H9 (cell line): ENCODE data around the gene IL17F. TPM values are rescaled to one million over a fixed set of nuclear protein-coding genes. Genes with fewer than 3 reads are reported as not detected.

Source experiments
- DNase-seq: peaks from one replicate; pipeline ENCODE4 v3.0.0-alpha.2; 2017
- H2AFZ ChIP-seq: one replicate; pipeline ENCODE4 v1.6.1; 2013; ENCODE audit warnings: mild to moderate bottlenecking, low read length, control low read depth, moderate library complexity
- H2AK5ac ChIP-seq: 2 replicates; pipeline ENCODE4 v1.6.1; 2013; ENCODE audit warnings: low read length, control low read depth, mixed read lengths; ENCODE audit not compliant: insufficient read length
- H2BK120ac ChIP-seq: one replicate; pipeline ENCODE4 v1.6.1; 2013; ENCODE audit warnings: low read depth, mild to moderate bottlenecking, low read length, control low read depth, inconsistent platforms; ENCODE audit not compliant: poor library complexity, severe bottlenecking
- H2BK12ac ChIP-seq: 2 replicates; pipeline ENCODE4 v1.6.1; 2013; ENCODE audit warnings: low read length, control low read depth, mixed read lengths, low read depth; ENCODE audit not compliant: insufficient read length
- H2BK15ac ChIP-seq: 2 replicates; pipeline ENCODE4 v1.6.1; 2013; ENCODE audit warnings: low read depth, low read length, control low read depth
- H2BK20ac ChIP-seq: one replicate; pipeline ENCODE4 v1.6.1; 2013; ENCODE audit warnings: low read depth, mild to moderate bottlenecking, low read length, control low read depth, inconsistent platforms; ENCODE audit not compliant: poor library complexity, severe bottlenecking
- H2BK5ac ChIP-seq: 2 replicates; pipeline ENCODE4 v1.6.1; 2013; ENCODE audit warnings: low read length, control low read depth, mixed read lengths; ENCODE audit not compliant: insufficient read length
- H3K14ac ChIP-seq: 2 replicates; pipeline ENCODE4 v1.6.1; 2013; ENCODE audit warnings: low read length, control low read depth; ENCODE audit not compliant: insufficient read depth
- H3K18ac ChIP-seq: 2 replicates; pipeline ENCODE4 v1.6.1; 2013; ENCODE audit warnings: low read depth, mild to moderate bottlenecking, mixed read lengths, low read length, control low read depth; ENCODE audit not compliant: insufficient read length
- H3K23ac ChIP-seq: 2 replicates; pipeline ENCODE4 v1.6.1; 2013; ENCODE audit warnings: low read length, control low read depth, mixed read lengths, low read depth; ENCODE audit not compliant: insufficient read length
- H3K23me2 ChIP-seq: 2 replicates; pipeline ENCODE4 v1.6.1; 2013; ENCODE audit warnings: low read depth, mild to moderate bottlenecking, mixed read lengths, low read length, control low read depth; ENCODE audit not compliant: insufficient read length, poor library complexity, severe bottlenecking
- H3K27ac ChIP-seq: 2 replicates; pipeline ENCODE4 v1.5.1; 2013; ENCODE audit warnings: low read length, control low read depth, mixed read lengths, low read depth; ENCODE audit not compliant: insufficient read length
- H3K27me3 ChIP-seq: 2 replicates; pipeline ENCODE4 v1.6.1; 2013; ENCODE audit warnings: low read length, control low read depth, inconsistent platforms; ENCODE audit not compliant: insufficient read depth
- H3K4ac ChIP-seq: 2 replicates; pipeline ENCODE4 v1.6.1; 2013; ENCODE audit warnings: low read depth, mild to moderate bottlenecking, control low read depth, inconsistent platforms, low read length, moderate library complexity
- H3K4me1 ChIP-seq: 2 replicates; pipeline ENCODE4 v1.6.1; 2013; ENCODE audit warnings: low read length, control low read depth, inconsistent platforms; ENCODE audit not compliant: insufficient read depth
- H3K4me2 ChIP-seq: 2 replicates; pipeline ENCODE4 v1.6.1; 2013; ENCODE audit warnings: low read length, control low read depth, mixed read lengths; ENCODE audit not compliant: insufficient read length, insufficient read depth
- H3K56ac ChIP-seq: 2 replicates; pipeline ENCODE4 v1.6.1; 2013; ENCODE audit warnings: low read depth, mild to moderate bottlenecking, mixed read lengths, low read length, control low read depth; ENCODE audit not compliant: insufficient read length
- H3K79me1 ChIP-seq: 2 replicates; pipeline ENCODE4 v1.6.1; 2013; ENCODE audit warnings: low read depth, mild to moderate bottlenecking, moderate library complexity, low read length, control low read depth, inconsistent platforms; ENCODE audit not compliant: insufficient read depth, poor library complexity, severe bottlenecking
- H3K79me2 ChIP-seq: 2 replicates; pipeline ENCODE4 v1.6.1; 2013; ENCODE audit warnings: low read length, control low read depth, inconsistent platforms; ENCODE audit not compliant: insufficient read depth
- H3K9ac ChIP-seq: 2 replicates; pipeline ENCODE4 v1.6.1; 2013; ENCODE audit warnings: low read length, control low read depth, mixed read lengths; ENCODE audit not compliant: insufficient read length; ENCODE audit errors: extremely low read depth
- H3K9me3 ChIP-seq: one replicate; pipeline ENCODE4 v1.6.1; 2013; ENCODE audit warnings: low read depth, low read length, inconsistent platforms; ENCODE audit not compliant: control insufficient read depth
- H3T11ph ChIP-seq: one replicate; pipeline ENCODE4 v1.6.1; 2013; ENCODE audit warnings: mild to moderate bottlenecking, low read length, control low read depth, inconsistent platforms
- H4K20me1 ChIP-seq: one replicate; pipeline ENCODE4 v1.6.1; 2013; ENCODE audit not compliant: control insufficient read depth, insufficient read length, insufficient read depth
- H4K5ac ChIP-seq: 2 replicates; pipeline ENCODE4 v1.6.1; 2013; ENCODE audit warnings: low read depth, mild to moderate bottlenecking, mixed read lengths, low read length, control low read depth; ENCODE audit not compliant: insufficient read length
- H4K8ac ChIP-seq: replicated peaks from 2 replicates; pipeline ENCODE4 v1.6.1; 2013; ENCODE audit warnings: low read length, control low read depth, mixed read lengths, low read depth; ENCODE audit not compliant: insufficient read length
- H4K91ac ChIP-seq: 2 replicates; pipeline ENCODE4 v1.6.1; 2013; ENCODE audit warnings: low read depth, mild to moderate bottlenecking, moderate library complexity, mixed read lengths, low read length, control low read depth; ENCODE audit not compliant: insufficient read length
- H3K27ac Mint-ChIP-seq, 3 experiments: 2 replicates in 2 of 3; 3 replicates in 1 of 3; pipeline ENCODE4 v1.8.0; 2020 to 2021; ENCODE audit warnings: mixed read lengths in 3 of 3, mild to moderate bottlenecking in 1 of 3, moderate library complexity in 1 of 3
- H3K27me3 Mint-ChIP-seq: 2 replicates; pipeline ENCODE4 v1.8.0; 2021; ENCODE audit warnings: low read depth, mild to moderate bottlenecking, moderate library complexity, mixed read lengths
- H3K36me3 Mint-ChIP-seq, 3 experiments: 2 replicates in 2 of 3; 3 replicates in 1 of 3; pipeline ENCODE4 v1.8.0; 2020 to 2021; ENCODE audit warnings: low read depth in 3 of 3, mixed read lengths in 3 of 3; ENCODE audit not compliant: insufficient read depth in 1 of 3
- H3K4me1 Mint-ChIP-seq, 2 experiments: 2 replicates each; pipeline ENCODE4 v1.8.0; 2020; ENCODE audit warnings: mixed read lengths in 2 of 2
- H3K4me3 Mint-ChIP-seq, 2 experiments: 2 replicates in 1 of 2; 3 replicates in 1 of 2; pipeline ENCODE4 v1.8.0; 2020 to 2021; ENCODE audit warnings: mild to moderate bottlenecking in 2 of 2, mixed read lengths in 2 of 2, moderate library complexity in 1 of 2
- H3K9me3 Mint-ChIP-seq, 2 experiments: 2 replicates in 1 of 2; 3 replicates in 1 of 2; pipeline ENCODE4 v1.8.0; 2020; ENCODE audit warnings: mild to moderate bottlenecking in 2 of 2, mixed read lengths in 2 of 2, moderate library complexity in 1 of 2
- WGBS: extraction: QIAGEN DNeasy Blood & Tissue Kit; methylation state at CpG from one replicate; pipeline ENCODE4 v1.1.7; 2013; ENCODE audit warnings: missing lambda C conversion rate, low lambda C conversion rate, mixed read lengths; ENCODE audit not compliant: insufficient read length; ENCODE audit errors: extremely low coverage; 5-methylcytosine and 5-hydroxymethylcytosine counted together
- total RNA-seq: library from RNA; stranded (reverse); gene quantifications from 2 replicates; pipeline ENCODE4 v1.2.1, GENCODE V29; 2021
- TF ChIP-seq, protein P1 (sequence below): fragments of 200-600 bp; sonication (generic); conservative IDR thresholded peaks from 3 replicates; pipeline ENCODE4 v1.8.0; 2021; ENCODE audit warnings: antibody characterized with exemption, mild to moderate bottlenecking

The IL17F gene
- total RNA-seq, 1 experiment from 2014 or later, result not detected

DNA sequence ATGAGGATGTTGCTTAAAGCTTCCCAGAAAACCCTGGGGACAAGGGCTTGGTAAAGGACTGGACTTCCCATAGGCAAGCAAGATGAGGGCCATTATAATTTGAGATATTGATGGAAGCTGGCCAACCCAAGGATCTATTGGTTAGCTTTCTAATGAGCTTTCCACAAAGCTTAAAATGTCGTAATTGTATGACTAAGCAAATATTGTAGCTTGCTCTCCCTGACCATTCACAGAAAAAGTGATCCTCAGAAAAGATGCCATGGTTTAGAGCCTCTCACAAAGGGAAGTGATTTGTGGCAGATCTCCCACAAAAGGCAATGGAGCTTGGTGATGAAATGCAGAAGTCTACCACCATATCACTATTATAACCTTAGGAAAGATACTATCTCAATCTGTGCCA is 13.6 kb downstream of the IL17F start:
- H4K20me1 ChIP-seq, result no peaks in the 10 kb centered on the region
- H3K4me2 ChIP-seq, result no peak overlapping the region
- H4K5ac ChIP-seq, result no peak overlapping the region
- H2AFZ ChIP-seq, result no peak overlapping the region
- Mint-ChIP-seq H3K27me3 (no peaks in the 10 kb centered on the region), H3K9me3 (no peaks in the 10 kb centered on the region), H3K36me3 (no peaks in the 10 kb centered on the region), H3K4me1 (peaks cover 0 to 12% of the 10 kb centered on the region in 2 experiments; a peak in 2 of 4 replicates), H3K4me3 (no peak overlapping the region), H3K27ac (no peak overlapping the region)
- no peaks in the 10 kb centered on the region for H3K27me3 ChIP-seq
- TF ChIP-seq, protein P1, sequence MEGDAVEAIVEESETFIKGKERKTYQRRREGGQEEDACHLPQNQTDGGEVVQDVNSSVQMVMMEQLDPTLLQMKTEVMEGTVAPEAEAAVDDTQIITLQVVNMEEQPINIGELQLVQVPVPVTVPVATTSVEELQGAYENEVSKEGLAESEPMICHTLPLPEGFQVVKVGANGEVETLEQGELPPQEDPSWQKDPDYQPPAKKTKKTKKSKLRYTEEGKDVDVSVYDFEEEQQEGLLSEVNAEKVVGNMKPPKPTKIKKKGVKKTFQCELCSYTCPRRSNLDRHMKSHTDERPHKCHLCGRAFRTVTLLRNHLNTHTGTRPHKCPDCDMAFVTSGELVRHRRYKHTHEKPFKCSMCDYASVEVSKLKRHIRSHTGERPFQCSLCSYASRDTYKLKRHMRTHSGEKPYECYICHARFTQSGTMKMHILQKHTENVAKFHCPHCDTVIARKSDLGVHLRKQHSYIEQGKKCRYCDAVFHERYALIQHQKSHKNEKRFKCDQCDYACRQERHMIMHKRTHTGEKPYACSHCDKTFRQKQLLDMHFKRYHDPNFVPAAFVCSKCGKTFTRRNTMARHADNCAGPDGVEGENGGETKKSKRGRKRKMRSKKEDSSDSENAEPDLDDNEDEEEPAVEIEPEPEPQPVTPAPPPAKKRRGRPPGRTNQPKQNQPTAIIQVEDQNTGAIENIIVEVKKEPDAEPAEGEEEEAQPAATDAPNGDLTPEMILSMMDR, result no peak
- H3K79me2 ChIP-seq, result no peaks in the 10 kb centered on the region
- no peak overlapping the region for H2AK5ac ChIP-seq
- no peak overlapping the region for H4K8ac ChIP-seq
- H3K23me2 ChIP-seq, result no peaks in the 10 kb centered on the region
- H2BK5ac ChIP-seq, result no peak overlapping the region
- H3K4ac ChIP-seq, result no peak overlapping the region
- H3K9me3 ChIP-seq, result no peaks in the 10 kb centered on the region
- H2BK120ac ChIP-seq, result no peak overlapping the region
- DNase-seq, result no peak
- H3K79me1 ChIP-seq, result no peaks in the 10 kb centered on the region
- H3K18ac ChIP-seq, result no peak overlapping the region
- no peak overlapping the region for H2BK15ac ChIP-seq
- H3K14ac ChIP-seq, result no peak overlapping the region
- no CpG with 5 or more reads among the region's 1 CpG for WGBS
- no peak overlapping the region for H3K27ac ChIP-seq
- H3T11ph ChIP-seq, result no peak overlapping the region
- H4K91ac ChIP-seq, result no peak overlapping the region
- H3K23ac ChIP-seq, result no peak overlapping the region
- no peak overlapping the region for H3K9ac ChIP-seq
- no peak overlapping the region for H2BK20ac ChIP-seq
- no peak overlapping the region for H3K56ac ChIP-seq
- H2BK12ac ChIP-seq, result no peak overlapping the region
- H3K4me1 ChIP-seq, result no peaks in the 10 kb centered on the region
